Measurements from ENCODE around the gene MARCKS.

MARCKS gene, protein sequence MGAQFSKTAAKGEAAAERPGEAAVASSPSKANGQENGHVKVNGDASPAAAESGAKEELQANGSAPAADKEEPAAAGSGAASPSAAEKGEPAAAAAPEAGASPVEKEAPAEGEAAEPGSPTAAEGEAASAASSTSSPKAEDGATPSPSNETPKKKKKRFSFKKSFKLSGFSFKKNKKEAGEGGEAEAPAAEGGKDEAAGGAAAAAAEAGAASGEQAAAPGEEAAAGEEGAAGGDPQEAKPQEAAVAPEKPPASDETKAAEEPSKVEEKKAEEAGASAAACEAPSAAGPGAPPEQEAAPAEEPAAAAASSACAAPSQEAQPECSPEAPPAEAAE
- 233 to 2,165 (median 566) reads per million in 17 experiments for total RNA-seq

- peak; percentile 92 to 97 (median 94) for DNase-seq
Measured at GRCh38 chr6:113856625-113857555, at the start of gene MARCKS. Gene MARCKS (plus strand): TSS chr6:113857345. CDS start chr6:113857746, 401 bp downstream.

GRCh38 chr6:113809826-113810225 lies 47.3 kb upstream of the MARCKS start:
- peak; percentile 55 to 94 (median 82) for DNase-seq

DNA sequence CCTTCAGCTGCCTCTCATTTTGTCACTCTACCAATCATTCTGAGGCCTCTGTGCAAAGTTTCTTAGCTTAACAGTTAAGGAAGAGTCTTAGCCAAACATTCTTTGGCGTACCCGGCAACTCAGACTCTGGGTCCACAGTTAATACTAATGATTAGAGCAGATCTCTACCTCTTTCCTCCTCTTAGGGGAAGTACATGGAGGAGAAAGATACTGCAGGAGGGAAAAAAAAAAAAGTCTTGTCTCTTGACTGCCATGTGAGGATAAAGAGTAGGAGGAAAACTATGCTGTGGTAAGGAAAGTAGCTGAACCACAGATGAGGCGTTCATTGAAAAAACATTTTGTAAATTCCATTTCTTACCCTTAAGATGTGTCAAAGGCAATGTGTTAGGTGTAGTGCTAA lies 44.0 kb upstream of the MARCKS start:
- peak; percentile 7 to 62 (median 46) for DNase-seq

DNA sequence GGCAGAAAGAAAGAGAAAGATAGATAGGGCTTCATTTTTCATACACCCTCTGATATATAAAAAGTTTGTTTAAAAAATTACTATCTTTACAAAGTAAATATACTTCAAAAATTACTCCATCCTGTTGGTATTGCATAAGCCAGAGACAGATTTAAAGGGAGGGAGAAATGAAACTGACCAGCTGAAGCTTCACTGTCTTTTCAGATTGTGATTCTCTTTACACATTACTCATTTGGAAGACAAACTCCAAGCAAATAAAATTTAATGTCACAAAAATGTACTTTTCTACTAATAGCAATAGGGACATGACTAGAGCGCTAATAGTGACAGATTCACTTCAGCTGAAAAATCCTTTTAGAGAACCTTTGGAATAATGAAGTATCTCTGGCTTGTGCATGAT lies 38.6 kb upstream of the MARCKS start:
- DNase-seq, result peak in 3 of 4 experiments; percentile 18 to 62 (median 49)

DNA sequence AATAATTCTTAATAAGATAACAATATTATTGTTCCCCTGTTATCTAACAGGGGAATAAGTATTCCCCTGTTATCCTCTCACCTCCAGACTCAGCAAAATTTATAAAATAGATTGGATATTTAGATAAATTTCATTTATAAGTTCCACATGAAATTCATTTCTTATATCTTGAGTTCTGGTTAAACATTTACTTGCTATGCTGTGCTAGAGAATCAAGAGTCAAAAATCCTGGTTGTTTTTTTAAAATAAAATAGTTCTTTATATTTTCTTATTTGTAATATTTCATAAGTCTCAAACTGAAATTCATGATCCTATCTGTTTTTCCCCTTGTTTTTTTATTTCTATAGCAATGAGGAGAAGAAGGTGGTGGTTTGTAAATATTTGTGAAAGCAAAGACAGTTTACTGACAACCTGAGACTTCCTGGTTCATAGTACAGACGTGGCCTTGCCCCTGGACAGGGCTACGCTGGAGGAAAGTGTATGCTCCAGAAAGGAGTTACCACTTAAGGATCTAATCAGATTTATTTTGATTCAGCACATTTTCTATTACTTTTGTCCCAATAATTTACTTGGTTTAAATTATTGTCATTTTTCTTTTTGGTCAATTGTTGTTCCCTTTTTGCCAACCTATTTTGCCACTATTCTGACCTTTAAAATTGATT lies 37.8 kb upstream of the MARCKS start:
- DNase-seq, result peak in 3 of 4 experiments; percentile 13 to 30 (median 27)

DNA sequence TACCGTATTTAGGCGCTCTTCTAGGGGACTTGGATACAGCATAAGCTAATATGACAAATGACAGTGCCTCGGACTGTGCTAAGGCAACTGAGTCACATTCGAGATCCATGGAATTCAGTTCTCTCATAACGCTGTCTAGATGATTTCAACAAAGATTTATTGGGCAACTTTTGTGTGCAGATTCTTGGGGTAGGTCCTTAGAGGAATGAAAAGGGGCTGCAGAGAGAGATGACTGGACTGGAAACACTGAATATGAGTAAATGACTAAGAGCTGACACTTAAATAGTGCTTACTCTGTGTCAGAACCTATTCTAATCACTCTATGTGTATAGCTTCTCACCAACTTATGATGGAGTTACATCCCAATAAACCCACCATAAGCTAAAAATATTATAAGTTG lies 36.4 kb upstream of the MARCKS start:
- DNase-seq, result no peak

- DNase-seq, result no peak
Measured at GRCh38 chr6:113821445-113821844, 35.7 kb upstream of the MARCKS start.

DNA sequence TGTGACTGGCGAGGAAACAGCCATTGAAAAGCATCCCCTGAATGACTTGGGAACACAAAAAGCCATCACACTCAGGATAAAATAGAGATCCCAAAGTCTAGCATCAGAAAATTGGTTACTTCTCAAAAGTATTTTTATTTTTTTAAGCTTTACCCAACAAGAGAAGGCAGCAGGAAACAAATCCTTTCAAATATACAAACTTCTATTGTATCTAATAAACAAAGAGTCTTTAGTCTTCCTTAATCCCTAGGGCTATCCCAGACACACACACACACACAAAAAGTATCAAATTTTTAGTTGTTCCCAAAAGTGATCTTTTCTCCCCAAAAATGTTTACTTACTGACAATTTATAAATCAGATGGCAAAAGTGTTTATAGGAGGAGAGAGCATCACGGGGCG lies 33.2 kb upstream of the MARCKS start:
- DNase-seq, result no peak

GRCh38 chr6:113824411-113824810 lies 32.7 kb upstream of the MARCKS start:
- DNase-seq, result no peak

- no peak for DNase-seq
Measured at GRCh38 chr6:113824866-113825265, 32.3 kb upstream of the MARCKS start.

DNA sequence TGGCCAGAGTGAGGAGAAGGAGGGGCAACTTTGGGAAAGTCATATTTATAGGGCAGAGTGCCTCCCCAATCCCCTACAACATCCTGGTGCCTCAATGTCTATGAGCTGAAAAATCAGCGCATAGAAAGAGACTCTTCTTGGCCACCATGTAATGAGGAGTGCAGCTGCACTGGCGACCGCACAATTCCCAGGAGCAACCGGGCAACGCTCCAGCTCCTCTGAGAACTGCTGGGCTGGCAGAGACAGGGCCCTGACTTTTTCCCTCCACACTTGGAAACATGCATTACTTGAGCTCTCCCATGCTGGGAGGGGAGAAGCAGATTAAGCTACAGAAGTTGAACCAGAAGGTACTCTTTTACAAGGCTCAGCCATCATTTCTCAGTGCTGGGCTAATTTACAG lies 31.4 kb upstream of the MARCKS start:
- no peak for DNase-seq

DNA sequence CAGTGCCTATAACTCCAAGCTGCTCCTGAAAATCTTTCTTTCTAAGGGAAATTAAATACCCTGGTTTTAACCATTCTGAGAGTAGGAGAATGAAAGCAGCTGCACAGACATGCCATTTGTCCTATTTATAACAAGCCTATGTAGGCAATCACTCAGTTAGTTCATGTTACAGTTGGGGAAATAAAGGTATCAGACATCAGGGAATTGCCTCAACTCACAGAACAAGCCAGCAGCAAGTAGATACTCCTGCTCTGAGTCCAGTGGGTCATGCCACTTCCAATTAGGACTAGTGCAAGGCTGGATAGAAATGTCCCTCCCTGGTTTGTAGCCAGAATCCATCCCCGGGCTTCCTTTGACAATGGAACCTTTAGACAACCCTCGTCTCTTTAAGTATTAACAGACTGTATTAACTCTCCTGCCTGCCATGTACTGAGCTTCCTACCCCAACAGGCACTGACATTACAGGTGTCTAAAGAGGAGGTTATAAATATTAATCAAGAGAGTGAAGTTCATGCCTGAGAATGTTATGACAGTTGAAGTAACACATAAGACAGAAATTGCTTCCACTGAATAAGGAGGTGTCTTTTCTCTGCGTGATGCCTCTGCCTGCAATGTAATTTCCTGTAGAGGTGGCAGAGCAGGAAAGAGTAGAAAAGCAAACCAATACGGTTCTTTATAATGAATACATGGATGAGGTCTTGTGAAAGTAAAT lies 28.0 kb upstream of the MARCKS start:
- no peak for DNase-seq

GRCh38 chr6:113829696-113830045 lies 27.5 kb upstream of the MARCKS start:
- DNase-seq, result no peak

GRCh38 chr6:113830140-113830539 lies 27.0 kb upstream of the MARCKS start:
- no peak for DNase-seq

DNA sequence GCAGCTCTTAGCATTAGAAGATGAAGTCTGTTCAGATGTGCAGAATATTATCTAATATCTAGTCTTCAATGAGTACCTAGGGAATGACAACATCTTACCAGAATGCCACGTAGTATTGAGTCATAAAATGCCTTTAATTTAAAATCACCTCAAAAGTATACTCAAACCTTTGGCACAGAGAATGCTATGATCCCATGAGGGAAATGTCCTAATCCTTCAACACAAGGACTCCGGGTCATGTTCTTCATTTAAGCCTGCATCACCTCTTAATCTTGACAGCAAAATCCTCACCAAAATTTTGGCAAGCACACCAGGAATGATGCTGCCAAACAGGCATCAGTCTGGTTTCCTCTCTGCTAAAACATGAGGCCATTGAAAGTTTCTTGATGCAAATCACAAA lies 23.6 kb upstream of the MARCKS start:
- DNase-seq, result no peak

DNA sequence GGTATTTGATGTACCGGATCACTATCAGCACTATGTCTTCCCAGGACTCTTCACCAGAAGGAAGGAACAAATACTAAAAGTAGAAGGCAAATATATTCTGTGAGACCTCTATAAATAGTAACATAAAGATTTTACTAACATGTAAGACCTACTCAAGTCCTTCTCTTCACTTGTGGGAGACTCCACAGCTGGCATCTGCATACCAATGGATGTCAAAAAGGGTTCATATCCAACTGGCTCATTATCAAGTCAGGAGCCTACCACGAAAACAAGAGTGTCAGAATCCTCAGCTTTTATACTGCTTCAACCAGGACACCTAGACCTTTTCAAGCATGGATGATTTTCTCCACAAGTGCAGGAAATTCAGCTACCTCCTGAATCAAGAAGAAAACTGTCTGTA lies 20.0 kb upstream of the MARCKS start:
- DNase-seq, result no peak

GRCh38 chr6:113842165-113842564 lies 15.0 kb upstream of the MARCKS start:
- DNase-seq, result no peak

GRCh38 chr6:113843500-113844073 lies 13.6 kb upstream of the MARCKS start:
- no peak for DNase-seq

DNA sequence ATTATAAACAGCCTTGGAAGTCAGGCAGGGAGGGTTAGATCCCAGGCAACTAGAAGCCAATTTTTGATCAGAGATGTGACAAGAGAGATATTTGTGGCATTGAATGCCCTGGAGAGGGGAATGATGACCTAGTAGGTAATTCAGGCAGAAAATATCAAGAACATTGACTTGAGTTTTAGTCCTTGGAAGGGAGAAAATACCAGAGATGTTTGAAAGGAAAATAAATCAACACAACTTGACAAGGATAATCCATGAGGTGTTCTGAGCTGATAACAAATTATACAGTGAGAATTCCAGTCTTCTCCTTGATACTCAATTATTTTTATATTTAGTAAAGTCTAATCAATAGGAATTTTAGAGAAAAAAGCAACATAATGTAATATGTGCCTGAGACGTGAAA lies 10.6 kb upstream of the MARCKS start:
- DNase-seq, result no peak

GRCh38 chr6:113847447-113847846 lies 9.7 kb upstream of the MARCKS start:
- DNase-seq, result no peak

DNA sequence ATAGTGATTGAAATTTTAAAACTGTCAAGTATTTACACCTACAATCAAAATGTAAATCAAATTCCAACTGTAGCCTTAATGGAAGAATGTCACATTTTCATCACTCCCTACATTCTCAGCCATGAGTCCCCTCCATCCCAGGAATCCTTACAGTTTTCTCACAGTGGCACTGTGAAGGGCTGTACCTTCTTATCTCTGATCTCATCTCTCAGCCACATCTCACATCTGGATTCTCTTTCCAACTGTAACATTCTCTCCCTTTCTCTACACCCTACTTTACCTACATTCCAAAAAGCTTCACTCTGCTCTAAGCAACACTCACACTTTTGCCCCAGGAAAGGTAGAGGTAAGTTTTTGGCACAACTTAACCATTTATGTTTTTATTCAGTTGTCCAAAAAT lies 8.9 kb upstream of the MARCKS start:
- DNase-seq, result no peak

GRCh38 chr6:113848811-113849210 lies 8.3 kb upstream of the MARCKS start:
- no peak for DNase-seq
